ENCODE data around the gene RTN4RL1.

The RTN4RL1 gene

GRCh38 chr17:1945621-1946020 is 79.5 kb downstream of the RTN4RL1 start:
- no peak for DNase-seq

DNA sequence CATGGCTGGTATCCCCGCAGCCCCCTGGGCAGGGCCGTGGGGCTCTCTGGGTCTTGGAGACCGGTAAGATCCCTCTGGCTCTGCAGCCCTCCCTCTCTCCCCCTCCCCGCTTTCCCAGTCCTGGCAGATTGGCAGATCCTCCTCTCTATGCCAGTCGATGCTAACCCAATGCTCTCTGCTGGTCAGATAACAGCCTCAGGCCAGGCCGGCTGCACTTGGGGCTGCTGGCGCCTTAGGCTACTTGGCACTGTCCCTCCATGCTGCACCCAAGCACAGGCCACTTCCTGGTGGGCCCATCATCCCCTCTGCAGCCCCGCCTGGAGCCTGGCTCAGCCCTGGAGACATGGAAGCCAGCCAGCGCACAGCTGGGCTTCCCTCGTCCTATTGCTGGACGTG is 81.7 kb downstream of the RTN4RL1 start:
- no peak for DNase-seq

- DNase-seq, result no peak
Observed at GRCh38 chr17:1942666-1943435, 82.3 kb downstream of the RTN4RL1 start.

DNA sequence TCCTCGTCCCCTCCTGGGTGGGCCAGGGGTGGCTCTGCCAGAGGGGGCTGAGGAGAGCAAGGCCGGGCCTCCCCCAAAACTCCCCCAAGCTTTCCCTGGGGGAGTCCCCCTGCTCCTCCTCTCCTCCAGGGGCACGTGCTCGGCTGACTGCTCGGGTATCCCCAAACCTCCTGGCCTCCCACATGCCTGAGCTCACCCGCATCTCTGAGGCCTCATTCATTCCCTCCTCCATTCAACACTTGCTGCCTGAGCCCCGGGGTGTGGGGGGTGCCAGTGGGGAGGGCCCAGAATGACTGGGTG is 83.1 kb downstream of the RTN4RL1 start:
- no peak for DNase-seq

- no peak for DNase-seq
Observed at GRCh38 chr17:1941272-1942065, 83.7 kb downstream of the RTN4RL1 start.

GRCh38 chr17:1940810-1941185 is 84.3 kb downstream of the RTN4RL1 start:
- DNase-seq, result no peak

- DNase-seq, result peak; percentile 82
Observed at GRCh38 chr17:1939981-1940809, 84.9 kb downstream of the RTN4RL1 start.

GRCh38 chr17:1937461-1937860 is 87.7 kb downstream of the RTN4RL1 start:
- DNase-seq, result no peak

DNA sequence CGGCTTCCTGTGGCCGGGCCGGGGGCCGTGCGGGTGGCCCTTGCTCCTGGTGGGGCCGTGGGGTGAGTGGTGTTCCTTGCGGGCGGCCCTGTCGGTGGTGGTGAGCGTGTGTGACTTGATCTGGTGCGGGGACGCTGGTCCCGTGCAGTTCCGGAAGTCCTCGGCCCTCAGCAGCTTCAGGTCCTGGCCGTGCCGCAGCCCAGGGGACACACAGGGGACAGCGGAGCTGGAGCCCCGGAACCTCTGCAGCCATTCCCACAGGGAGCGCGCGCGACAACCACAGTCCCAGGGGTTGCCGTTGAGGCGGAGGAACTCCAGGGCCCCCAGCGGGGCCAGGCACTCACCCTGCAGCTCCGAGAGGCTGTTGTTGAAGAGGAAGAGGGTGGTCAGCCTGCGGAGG is 88.4 kb downstream of the RTN4RL1 start:
- no peak for DNase-seq

GRCh38 chr17:1934901-1935300 is 90.2 kb downstream of the RTN4RL1 start:
- DNase-seq, result no peak

GRCh38 chr17:1933875-1934715 is 91.0 kb downstream of the RTN4RL1 start:
- DNase-seq, result no peak

DNA sequence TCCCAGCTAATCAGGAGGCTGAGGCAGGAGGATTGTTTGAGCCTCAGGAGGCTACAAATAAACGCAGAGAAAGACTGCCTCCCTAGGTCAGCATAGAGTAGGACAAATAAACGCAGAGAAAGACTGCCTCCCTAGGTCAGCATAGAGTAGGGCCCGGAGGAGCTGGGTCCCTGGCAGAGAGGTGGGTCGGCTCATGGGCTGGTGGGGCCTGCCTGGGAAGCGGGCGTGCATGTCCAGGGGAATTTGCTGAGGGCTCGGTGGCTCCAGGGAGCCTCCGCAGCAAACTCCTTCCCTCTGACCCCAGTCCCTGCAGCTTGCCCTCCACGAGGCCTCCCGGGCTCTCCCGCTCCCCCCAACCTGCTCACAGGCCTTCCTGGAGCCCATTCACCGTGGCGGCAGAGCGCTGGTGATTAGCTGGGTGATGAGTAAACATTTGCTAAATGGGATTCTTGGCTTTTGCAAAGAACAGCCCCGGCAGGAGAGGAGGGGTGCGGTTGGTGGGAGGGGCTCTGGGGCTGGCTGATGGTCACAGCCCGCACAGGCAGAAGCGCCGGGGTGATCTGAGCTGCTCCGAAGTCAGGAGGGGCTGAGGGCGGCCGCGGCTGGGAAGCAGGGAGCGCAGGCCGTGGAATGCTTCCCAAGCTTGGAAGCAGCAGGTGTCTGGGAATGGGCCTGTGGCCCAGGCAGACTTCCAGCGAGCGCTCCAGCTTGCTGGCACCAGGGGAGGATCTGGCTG is 93.1 kb downstream of the RTN4RL1 start:
- peak; percentile 41 for DNase-seq

GRCh38 chr17:1930337-1930645 is 94.8 kb downstream of the RTN4RL1 start:
- no peak for DNase-seq

DNA sequence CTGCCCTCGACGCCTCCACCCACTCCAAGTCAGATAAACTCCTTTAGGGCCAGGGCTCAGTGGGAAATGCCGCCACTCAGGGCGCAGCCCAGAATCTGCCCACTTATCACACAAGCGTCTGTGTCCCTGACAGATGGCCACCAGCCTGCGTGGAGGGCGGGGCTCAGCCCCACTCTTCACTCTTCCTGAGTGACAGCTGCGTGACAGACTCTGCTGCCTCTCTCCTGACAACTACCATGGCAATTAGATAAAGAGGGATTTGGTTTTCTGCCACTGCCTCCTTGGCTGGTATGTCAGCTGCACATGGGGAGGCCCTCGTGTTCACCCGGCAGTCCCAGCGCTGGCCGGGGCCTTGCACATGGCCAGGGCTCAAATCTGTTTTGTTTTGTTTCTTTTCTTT is 96.2 kb downstream of the RTN4RL1 start:
- DNase-seq, result peak; percentile 82

DNA sequence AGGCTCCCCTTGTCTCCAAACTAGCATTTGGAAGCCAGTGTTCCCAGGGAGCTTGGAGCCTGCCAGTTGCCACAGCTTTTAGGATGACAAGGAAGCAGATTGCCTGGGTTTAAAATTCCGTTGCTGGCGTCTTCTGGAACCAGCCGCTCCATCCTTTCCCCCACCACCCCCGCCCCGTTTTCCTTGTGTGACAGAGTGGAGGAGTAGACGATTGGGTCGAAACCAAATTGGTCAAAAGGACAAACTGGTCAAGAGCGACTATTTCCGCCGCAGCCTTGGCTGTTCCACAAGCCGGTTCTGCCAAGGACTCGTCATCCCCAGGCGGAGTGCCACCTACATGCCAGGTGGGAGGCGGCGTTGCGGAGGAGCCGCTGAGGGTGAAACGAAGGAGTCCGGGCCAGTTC is 104.2 kb downstream of the RTN4RL1 start:
- DNase-seq, result no peak

- DNase-seq, result no peak
Observed at GRCh38 chr17:1919201-1919600, 105.9 kb downstream of the RTN4RL1 start.

DNA sequence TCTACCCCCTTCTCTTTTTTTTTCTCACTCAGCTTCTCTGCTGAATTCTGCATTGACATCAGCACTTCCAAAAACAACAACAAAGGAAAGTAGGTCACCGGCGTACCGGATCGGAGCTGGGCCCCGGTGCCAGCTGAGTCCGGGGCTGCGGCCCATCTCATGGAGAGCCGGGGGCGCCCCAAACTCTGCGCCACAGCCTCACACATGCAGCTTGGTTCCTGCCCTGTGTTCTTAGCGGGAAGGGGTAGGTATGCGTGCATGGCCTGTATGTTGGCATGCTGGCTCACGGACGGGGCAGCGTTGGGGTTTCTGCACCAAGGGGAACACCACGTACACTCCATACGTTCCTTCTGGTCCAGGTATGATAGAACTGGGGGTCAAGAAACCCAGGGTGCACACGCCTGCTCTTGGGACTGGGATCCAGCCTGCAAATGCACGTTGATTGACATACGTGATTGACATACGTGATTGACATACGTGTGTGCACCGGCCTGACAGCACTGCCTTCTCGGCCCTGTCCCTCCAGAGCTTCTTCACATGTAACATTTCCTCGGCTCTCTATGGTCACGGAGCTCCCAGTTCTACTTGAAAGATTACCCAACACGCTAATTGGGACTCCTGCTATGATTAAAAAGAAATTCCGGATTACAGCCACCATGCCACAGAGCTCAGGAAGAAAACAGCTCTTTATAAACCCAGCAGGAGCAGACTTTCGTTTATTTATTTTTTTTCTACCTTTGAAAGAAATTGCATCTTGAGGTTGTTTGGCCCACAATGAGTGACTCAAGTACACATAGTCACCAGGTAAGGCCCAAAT is 106.6 kb downstream of the RTN4RL1 start:
- DNase-seq, result no peak

- peak; percentile 96 for DNase-seq
Observed at GRCh38 chr17:1916963-1917715, 108.0 kb downstream of the RTN4RL1 start.

DNA sequence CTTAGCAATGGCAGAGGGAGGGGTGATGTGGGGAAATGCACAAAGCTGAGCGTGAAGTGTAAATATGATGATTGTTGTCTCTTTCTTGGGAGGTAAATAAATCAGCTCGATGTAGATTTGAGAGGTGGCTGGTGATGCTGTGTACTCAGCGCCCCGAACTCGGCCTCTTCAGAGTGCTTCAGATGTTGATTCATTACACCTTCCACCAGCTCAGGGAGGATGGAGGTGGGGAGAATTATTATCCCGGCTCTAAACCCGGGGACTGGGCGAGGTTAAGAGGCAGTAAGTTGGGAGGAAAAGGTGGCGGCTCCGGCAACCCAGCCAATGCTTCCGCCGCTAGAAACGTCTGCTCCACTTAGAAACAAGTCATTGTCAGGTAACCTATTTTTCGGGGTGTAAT is 108.8 kb downstream of the RTN4RL1 start:
- peak; percentile 59 for DNase-seq

DNA sequence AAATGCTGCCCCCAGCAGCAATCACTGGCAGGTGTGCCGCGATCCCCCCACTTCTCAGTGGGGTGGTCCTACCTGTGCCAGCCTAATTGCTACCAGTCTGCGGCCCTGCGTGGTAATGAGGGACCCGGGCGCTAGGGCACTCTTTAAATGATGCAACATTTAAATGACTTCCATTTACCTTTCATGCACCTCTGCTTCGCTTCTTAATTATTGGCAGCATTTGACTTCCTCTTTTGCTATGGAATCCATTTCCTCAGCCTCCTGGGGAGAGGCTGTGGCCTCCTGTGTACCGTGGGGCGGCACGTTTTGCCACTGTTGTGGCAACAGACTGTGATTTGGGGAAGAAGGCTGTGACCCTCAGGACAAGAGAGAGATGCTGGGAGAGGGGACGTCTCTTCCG is 109.2 kb downstream of the RTN4RL1 start:
- no peak for DNase-seq

GRCh38 chr17:1914661-1915083 is 110.5 kb downstream of the RTN4RL1 start:
- DNase-seq, result peak; percentile 26

All from NCI-H2171 treated with DMSO at 0.1 percent for 48 hours (cell line).